Breast epithelium (tissue), 3 donors: ENCODE measurements around the gene ITGB7.

Experiments
- POLR2A ChIP-seq: fragments of 450-650 bp; IDR thresholded peaks from one replicate; pipeline ENCODE4 v1.6.1; 2016; ENCODE audit warnings: antibody characterized with exemption, mild to moderate bottlenecking, moderate library complexity
- POLR2AphosphoS5 ChIP-seq, 3 donors: sonication (generic); formaldehyde crosslinking; IDR thresholded peaks; one replicate each; pipeline ENCODE4 v1.6.1; 2017; ENCODE audit warnings: antibody characterized with exemption in 3 of 3
- TF ChIP-seq, protein P1 (sequence below), 3 donors: fragments of 450-650 bp; IDR thresholded peaks; one replicate each; pipeline ENCODE4 v1.5.1; 2016 to 2017; ENCODE audit warnings: antibody characterized with exemption in 3 of 3, mild to moderate bottlenecking in 3 of 3, moderate library complexity in 3 of 3

DNA sequence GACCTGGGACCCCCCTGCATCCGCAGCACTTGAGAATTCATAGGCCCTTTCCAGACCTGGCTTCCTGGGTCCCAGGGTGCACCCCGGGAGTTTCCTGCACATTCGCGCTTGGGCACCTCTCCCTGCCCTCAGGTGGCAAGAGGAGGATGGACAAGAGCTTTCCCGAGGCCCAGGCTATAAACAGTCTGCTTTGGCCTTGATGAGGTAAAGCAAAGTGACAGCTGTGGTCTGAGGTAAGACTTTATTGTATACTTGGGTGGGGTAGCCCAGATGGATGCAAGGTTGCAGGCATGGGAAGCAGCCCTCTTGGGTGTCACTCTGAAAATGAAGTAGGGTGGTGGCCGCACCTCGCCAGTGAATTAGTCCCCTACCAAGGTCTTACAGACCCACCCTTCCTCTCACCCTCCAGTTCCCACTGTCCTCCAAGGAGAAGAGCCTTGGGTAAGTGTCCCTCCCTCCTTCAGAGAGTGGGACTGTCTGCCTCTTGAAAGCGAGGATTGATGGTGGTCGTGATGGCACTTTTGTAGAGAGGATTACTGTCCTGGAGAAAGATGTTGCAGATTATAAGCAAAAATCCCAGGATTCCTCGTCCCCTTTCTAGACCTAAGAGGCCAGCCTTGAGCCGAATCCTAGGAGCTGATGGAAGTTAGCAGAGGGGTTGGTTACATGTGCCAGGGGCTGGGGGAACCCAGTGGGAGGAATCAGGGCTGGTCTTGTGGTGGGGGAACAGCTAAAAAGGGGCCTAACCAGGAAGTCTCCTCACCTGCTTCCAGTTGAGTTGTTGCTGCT lies 15.8 kb downstream of the ITGB7 start:
- TF ChIP-seq POLR2AphosphoS5 (IDR thresholded peaks at IDR 0.05) (no peak), POLR2A (no peak)
- TF ChIP-seq, protein P1, sequence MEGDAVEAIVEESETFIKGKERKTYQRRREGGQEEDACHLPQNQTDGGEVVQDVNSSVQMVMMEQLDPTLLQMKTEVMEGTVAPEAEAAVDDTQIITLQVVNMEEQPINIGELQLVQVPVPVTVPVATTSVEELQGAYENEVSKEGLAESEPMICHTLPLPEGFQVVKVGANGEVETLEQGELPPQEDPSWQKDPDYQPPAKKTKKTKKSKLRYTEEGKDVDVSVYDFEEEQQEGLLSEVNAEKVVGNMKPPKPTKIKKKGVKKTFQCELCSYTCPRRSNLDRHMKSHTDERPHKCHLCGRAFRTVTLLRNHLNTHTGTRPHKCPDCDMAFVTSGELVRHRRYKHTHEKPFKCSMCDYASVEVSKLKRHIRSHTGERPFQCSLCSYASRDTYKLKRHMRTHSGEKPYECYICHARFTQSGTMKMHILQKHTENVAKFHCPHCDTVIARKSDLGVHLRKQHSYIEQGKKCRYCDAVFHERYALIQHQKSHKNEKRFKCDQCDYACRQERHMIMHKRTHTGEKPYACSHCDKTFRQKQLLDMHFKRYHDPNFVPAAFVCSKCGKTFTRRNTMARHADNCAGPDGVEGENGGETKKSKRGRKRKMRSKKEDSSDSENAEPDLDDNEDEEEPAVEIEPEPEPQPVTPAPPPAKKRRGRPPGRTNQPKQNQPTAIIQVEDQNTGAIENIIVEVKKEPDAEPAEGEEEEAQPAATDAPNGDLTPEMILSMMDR (IDR thresholded peaks at IDR 0.05): no peak
